HL-60 (cell line): ENCODE results near the gene STMP1.

Source experiments
- CTCF ChIP-seq: IDR thresholded peaks from one replicate; pipeline ENCODE4 v1.5.1; 2011; ENCODE audit warnings: low read length, control low read depth, inconsistent platforms; ENCODE audit not compliant: insufficient read depth
- POLR2AphosphoS5 ChIP-seq: IDR thresholded peaks from 2 replicates; pipeline ENCODE4 v1.6.1; 2012; ENCODE audit warnings: low read depth
- REST ChIP-seq: IDR thresholded peaks from 2 replicates; pipeline ENCODE4 v1.6.1; 2012; ENCODE audit warnings: low read depth; ENCODE audit not compliant: insufficient replicate concordance

GRCh38 chr7:135684136-135684535, 21.8 kb downstream of the STMP1 start:
- TF ChIP-seq CTCF = no peak
- TF ChIP-seq REST = no peak
- no peak for TF ChIP-seq POLR2AphosphoS5
